MM.1S (cell line): ENCODE data around the gene MTREX.

Experiments
- DNase-seq: peaks from one replicate; pipeline ENCODE4 v3.0.0-alpha.2; 2015
- H2AFZ ChIP-seq: fragments of 300-600 bp; sonication (generic); 2 replicates; pipeline ENCODE4 v1.6.0; 2016; ENCODE audit warnings: antibody characterized with exemption, low read length
- H3F3A ChIP-seq: fragments of 300-600 bp; sonication (generic); 2 replicates; pipeline ENCODE4 v1.6.1; 2016; ENCODE audit warnings: mild to moderate bottlenecking, antibody characterized with exemption, low read length, moderate library complexity, mixed read lengths; ENCODE audit not compliant: insufficient read depth
- H3K27ac ChIP-seq: fragments of 300-600 bp; sonication (generic); 2 replicates; pipeline ENCODE4 v1.5.1; 2016; ENCODE audit warnings: mild to moderate bottlenecking, low read length
- H3K27me3 ChIP-seq: fragments of 300-600 bp; sonication (generic); replicated peaks from 2 replicates; pipeline ENCODE4 v1.6.0; 2016; ENCODE audit warnings: low read length; ENCODE audit not compliant: insufficient read depth
- H3K36me3 ChIP-seq: fragments of 300-600 bp; sonication (generic); replicated peaks from 2 replicates; pipeline ENCODE4 v1.6.1; 2016; ENCODE audit warnings: mild to moderate bottlenecking, low read length, mixed read lengths; ENCODE audit not compliant: insufficient read depth
- H3K4me1 ChIP-seq: fragments of 300-600 bp; sonication (generic); 2 replicates; pipeline ENCODE4 v1.6.1; 2016; ENCODE audit warnings: low read length, mixed read lengths
- H3K4me2 ChIP-seq: fragments of 300-600 bp; sonication (generic); 2 replicates; pipeline ENCODE4 v1.6.0; 2016; ENCODE audit warnings: low read depth, low read length
- H3K4me3 ChIP-seq: fragments of 300-600 bp; sonication (generic); 2 replicates; pipeline ENCODE4 v1.5.1; 2016; ENCODE audit warnings: low read length, mixed read lengths
- H3K79me2 ChIP-seq: fragments of 300-600 bp; sonication (generic); 2 replicates; pipeline ENCODE4 v1.6.1; 2016; ENCODE audit warnings: mixed run types, low read length, mixed read lengths
- H3K9ac ChIP-seq: fragments of 300-600 bp; sonication (generic); 2 replicates; pipeline ENCODE4 v1.6.1; 2016; ENCODE audit warnings: low read length, mixed read lengths
- H3K9me2 ChIP-seq: fragments of 300-600 bp; sonication (generic); replicated peaks from 2 replicates; pipeline ENCODE4 v1.6.1; 2016; ENCODE audit warnings: mild to moderate bottlenecking, low read length, mixed read lengths; ENCODE audit not compliant: insufficient read depth
- H3K9me3 ChIP-seq: fragments of 300-600 bp; sonication (generic); replicated peaks from 2 replicates; pipeline ENCODE4 v1.6.1; 2016; ENCODE audit warnings: mild to moderate bottlenecking, low read length, mixed read lengths; ENCODE audit not compliant: insufficient read depth
- H4K20me1 ChIP-seq: fragments of 300-600 bp; sonication (generic); 2 replicates; pipeline ENCODE4 v1.6.1; 2016; ENCODE audit warnings: mild to moderate bottlenecking, low read length, moderate library complexity, mixed read lengths; ENCODE audit not compliant: insufficient read depth
- CTCF ChIP-seq: fragments of 300-600 bp; sonication (generic); IDR thresholded peaks from 2 replicates; pipeline ENCODE4 v1.5.1; 2016; ENCODE audit warnings: antibody characterized with exemption, low read length, mixed read lengths
- EZH2 ChIP-seq: fragments of 300-600 bp; sonication (generic); optimal IDR thresholded peaks from 2 replicates; pipeline ENCODE3; 2017; ENCODE audit warnings: low read depth, mild to moderate bottlenecking, antibody characterized with exemption, low read length, mixed read lengths
- EZH2phosphoT487 ChIP-seq: fragments of 300-600 bp; sonication (generic); IDR thresholded peaks from 2 replicates; pipeline ENCODE4 v1.6.1; 2018; ENCODE audit warnings: antibody characterized with exemption, low read length

The MTREX gene

GRCh38 chr5:55385227-55385626, 77.4 kb downstream of the MTREX start:
- H2AFZ ChIP-seq = no peak overlapping the region
- DNase-seq = no peak
- no peaks in the 10 kb centered on the region for H3K9me2 ChIP-seq
- no peaks in the 10 kb centered on the region for H4K20me1 ChIP-seq
- TF ChIP-seq CTCF (no peak), EZH2 (no peak), EZH2phosphoT487 (no peak)
- H3K36me3 ChIP-seq = peaks cover 3% of the 10 kb centered on the region; the same call in 1 of the 2 replicates
- no peak overlapping the region for H3K4me2 ChIP-seq
- H3K4me1 ChIP-seq = 0 out of 2 replicates have a peak, but pooled peaks cover 6% of the 10 kb centered on the region
- no peak overlapping the region for H3K4me3 ChIP-seq
- peaks cover 15% of the 10 kb centered on the region; the same call in 1 of the 2 replicates for H3K79me2 ChIP-seq
- H3F3A ChIP-seq = no peaks in the 10 kb centered on the region
- H3K27ac ChIP-seq = no peak overlapping the region
- H3K27me3 ChIP-seq = no peaks in the 10 kb centered on the region
- H3K9ac ChIP-seq = no peak overlapping the region
- H3K9me3 ChIP-seq = no peaks in the 10 kb centered on the region

GRCh38 chr5:55385846-55386245, 78.1 kb downstream of the MTREX start:
- H3K9me2 ChIP-seq = no peaks in the 10 kb centered on the region
- no peaks in the 10 kb centered on the region for H3K27me3 ChIP-seq
- no peaks in the 10 kb centered on the region for H3K9me3 ChIP-seq
- H3K9ac ChIP-seq = no peak overlapping the region
- H3F3A ChIP-seq = no peaks in the 10 kb centered on the region
- no peak overlapping the region for H3K27ac ChIP-seq
- no peak for DNase-seq
- 0 out of 2 replicates have a peak, but pooled peaks cover 6% of the 10 kb centered on the region for H3K4me1 ChIP-seq
- TF ChIP-seq EZH2 = no peak
- no peak for TF ChIP-seq EZH2phosphoT487
- no peak for TF ChIP-seq CTCF
- no peak overlapping the region for H3K4me3 ChIP-seq
- no peak overlapping the region for H3K4me2 ChIP-seq
- no peak overlapping the region for H2AFZ ChIP-seq
- peaks cover 15% of the 10 kb centered on the region; the same call in 1 of the 2 replicates for H3K79me2 ChIP-seq
- H4K20me1 ChIP-seq = no peaks in the 10 kb centered on the region
- peaks cover 5% of the 10 kb centered on the region; the same call in 1 of the 2 replicates for H3K36me3 ChIP-seq

- H3K9me2 ChIP-seq = no peaks in the 10 kb centered on the region
- H3K79me2 ChIP-seq = peaks cover 15% of the 10 kb centered on the region; the same call in 1 of the 2 replicates
- H4K20me1 ChIP-seq = no peaks in the 10 kb centered on the region
- H3K4me1 ChIP-seq = 0 out of 2 replicates have a peak, but pooled peaks cover 6% of the 10 kb centered on the region
- no peaks in the 10 kb centered on the region for H3K9me3 ChIP-seq
- H2AFZ ChIP-seq = no peak overlapping the region
- TF ChIP-seq EZH2phosphoT487 = no peak
- TF ChIP-seq EZH2 = no peak
- TF ChIP-seq CTCF = no peak
- H3K36me3 ChIP-seq = peaks cover 8% of the 10 kb centered on the region; the same call in 1 of the 2 replicates
- no peak overlapping the region for H3K4me3 ChIP-seq
- no peak overlapping the region for H3K4me2 ChIP-seq
- H3F3A ChIP-seq = no peaks in the 10 kb centered on the region
- no peak for DNase-seq
- H3K27ac ChIP-seq = no peak overlapping the region
- H3K9ac ChIP-seq = no peak overlapping the region
- no peaks in the 10 kb centered on the region for H3K27me3 ChIP-seq
Observed at GRCh38 chr5:55386356-55386755, 78.6 kb downstream of the MTREX start.
